Fibroblast of the conjunctiva (primary cell): Measurements from ENCODE around the gene CRACR2A.
A peak's percentile ranks its signal among the peaks of the same experiment; 100 is the strongest.

Source experiments
- DNase-seq: peaks from one replicate; pipeline ENCODE4 v3.0.0-alpha.2; 2010; ENCODE audit warnings: low read depth

The CRACR2A gene

DNA sequence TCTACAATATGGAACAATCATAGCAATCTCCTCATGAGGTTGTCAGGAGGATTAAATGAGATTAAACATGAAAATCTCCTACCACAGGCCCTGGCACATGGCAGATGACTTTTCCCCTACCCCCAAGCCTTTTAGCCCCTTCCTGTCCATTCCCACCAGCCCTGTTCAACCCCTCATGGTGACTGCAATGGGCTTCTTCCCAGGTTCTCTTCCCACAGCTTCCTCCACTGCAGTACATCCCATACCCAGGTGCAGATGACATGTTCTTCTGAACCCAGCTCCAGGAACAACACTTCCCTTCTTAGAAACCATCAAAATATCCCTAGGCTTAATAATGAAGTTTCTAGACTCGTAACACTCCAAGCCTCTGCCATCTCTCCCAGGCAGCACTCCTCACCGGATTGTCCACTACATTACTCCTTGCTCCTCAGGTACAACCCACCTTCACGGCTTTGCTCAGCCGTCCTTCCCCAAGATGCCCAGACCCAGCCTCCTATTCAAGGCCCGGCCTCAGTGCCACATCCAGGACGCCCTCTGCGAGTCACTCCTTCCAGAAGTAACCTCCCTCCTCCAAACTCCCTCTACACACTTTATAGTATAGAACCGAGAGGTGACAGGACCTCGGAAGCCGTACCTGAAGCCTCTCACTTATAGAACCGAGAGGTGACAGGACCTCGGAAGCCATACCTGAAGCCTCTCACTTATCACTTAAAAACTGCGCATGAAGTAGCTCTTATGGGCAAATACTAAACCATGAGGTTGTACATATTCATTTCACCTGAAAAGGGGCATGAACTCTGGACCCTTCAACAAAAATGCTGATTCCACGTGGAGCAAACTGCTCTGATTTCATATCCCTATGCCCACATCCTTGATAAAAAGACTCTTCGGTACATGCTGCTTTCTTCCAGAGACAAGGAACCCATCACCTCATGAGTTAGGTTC lies 1.5 kb downstream of the CRACR2A start:
- no peak for DNase-seq

DNA sequence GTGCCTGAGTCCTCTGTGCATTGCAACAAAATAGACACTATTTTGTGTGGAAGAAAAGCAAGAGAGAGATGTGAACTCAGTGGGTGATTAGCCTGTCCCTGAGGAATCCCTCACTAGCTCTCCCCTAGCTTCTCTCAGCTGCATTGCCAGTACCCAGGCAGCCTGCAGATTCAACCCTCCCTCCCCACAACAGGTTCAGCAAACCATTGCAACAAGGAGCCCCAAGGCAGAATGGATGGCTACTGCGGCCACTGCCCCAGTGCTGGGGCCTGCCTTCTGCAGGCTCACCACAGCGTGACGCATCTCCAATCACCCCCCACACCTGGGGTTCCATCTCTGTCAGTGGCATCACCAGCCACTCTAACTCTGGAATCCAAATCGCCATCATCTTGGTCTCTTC lies 2.3 kb downstream of the CRACR2A start:
- DNase-seq = no peak

DNA sequence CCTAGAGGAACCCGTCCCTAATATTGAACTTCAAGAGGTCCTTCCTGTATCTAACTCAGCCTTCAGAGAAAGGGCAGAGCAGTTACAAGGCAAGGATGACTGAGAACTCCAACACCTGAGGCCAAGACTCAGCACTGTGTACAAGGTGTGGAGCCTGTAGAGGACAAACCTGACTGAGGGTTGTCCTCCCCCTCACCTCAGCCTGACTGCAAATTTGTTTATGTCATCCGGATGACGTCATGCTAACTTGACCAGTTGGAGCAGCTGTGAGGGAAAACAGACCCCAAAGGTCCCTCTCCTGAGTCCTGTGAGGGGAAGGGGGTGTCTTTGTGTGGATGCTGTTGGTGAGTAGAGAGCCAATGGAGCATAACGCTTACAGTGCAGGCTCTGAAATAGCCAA lies 4.3 kb downstream of the CRACR2A start:
- no peak for DNase-seq

DNA sequence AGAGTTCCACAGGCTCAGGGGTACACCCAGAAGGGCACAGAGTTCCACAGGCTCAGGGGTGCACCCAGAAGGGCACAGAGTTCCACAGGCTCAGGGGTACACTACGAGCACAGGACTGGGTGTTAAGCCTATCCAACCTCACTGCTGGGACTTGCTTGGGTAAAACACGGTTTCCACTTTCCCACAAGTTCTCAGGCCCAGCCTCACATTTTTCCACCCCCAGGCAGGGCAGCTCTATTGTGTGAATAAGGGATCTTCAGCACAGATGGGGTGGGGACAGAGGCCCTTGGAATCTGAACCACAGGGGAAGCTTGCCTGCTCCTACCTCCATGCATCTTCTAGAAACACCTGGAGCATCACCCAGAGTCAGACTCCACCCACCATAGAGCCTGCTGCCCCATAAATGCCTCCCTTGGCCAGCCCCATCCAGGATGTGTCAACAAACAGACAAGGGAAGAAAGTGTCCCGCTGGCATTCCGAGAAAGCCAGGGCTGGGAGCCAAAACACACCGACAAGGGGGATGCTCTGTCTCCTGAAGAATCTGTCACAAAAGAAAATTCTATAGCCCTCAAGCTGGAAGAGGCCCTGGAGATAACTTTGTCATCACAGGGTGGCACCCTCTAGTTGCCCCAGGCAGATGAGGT lies 4.8 kb downstream of the CRACR2A start:
- DNase-seq = no peak

DNA sequence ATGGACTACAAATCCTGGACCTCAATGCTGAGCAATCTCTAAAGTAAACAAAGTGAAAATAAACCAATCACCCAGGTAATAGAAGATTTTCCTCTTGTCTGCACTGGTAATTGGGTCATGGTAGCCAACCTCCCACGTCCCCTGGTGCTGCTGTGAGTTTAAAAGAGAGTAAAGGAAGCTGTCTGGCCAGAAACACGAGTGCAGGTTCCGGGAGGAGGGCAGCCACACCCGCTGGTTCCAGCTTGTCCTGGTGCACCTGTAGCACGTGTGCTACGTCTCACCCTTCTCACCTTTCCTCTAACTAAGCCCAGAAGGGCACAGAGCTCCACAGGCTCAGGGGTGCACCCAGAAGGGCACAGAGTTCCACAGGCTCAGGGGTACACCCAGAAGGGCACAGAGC lies 5.4 kb downstream of the CRACR2A start:
- no peak for DNase-seq

DNA sequence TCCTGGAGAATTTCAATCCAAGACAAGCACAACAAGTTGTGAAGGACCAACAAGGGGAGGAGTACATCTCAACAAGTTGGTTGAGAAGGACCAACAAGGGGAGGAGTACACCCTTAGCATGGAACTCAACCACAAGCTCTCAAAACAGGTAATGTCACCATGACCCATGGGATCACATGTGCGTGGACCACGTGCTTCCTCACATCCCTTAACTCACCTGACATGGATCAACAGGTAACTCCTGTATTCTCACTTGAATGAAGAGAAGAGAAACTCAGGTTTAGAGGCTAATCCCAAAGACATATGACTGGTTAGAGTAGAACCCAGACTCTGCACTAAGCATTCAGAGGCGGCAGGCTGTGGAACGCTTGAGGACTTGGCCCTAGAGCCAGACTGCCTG lies 6.2 kb downstream of the CRACR2A start:
- no peak for DNase-seq

DNA sequence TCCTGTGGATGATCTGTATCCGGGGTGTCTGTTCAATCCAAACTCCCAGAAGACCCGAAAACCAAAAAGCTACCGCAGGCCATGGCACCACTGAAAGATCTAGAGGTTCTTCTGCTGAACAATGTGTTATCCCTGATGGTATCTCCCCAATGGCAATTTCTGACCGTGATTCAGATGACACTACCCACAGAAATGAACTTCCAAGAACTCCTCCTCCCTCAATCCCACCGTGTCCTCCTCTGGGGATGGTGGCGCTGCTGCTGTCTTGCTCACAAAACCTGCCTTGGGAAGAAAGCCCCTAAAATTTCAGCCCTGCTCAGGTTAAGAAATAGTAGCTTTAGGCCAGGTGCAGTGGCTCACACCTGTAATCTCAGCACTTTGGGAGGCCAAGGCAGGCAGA lies 7.8 kb downstream of the CRACR2A start:
- no peak for DNase-seq

DNA sequence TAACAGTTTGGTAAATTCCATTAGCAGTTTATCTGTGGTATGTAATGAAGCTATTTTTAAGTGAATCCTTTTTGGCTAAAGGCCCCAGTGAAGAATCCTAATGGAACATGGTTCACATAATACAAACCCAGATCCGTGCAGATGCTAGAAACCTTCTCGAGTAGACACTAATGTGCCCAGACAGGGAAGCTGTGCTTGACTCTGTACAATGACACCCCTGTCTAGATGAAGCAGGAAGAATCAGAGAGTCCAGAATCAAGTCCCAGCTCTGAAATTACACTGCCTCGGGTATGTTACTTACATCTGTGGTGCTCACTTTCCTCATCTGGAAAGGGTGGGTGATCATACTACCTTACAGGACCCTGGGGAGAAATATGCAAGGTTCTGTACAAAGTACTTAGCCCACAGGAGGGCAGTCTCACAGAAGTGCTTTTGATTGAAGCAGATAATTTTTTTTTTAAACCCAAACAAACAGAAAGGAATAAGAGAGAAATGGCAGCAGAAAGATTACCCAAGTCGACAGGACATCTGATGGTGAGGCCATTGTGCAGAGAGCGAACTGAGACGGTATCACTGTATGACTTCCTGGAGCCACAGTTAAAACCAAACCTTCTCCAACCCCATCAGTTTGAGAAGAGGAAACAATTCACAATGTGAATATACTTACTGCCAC lies 8.5 kb downstream of the CRACR2A start:
- no peak for DNase-seq

DNA sequence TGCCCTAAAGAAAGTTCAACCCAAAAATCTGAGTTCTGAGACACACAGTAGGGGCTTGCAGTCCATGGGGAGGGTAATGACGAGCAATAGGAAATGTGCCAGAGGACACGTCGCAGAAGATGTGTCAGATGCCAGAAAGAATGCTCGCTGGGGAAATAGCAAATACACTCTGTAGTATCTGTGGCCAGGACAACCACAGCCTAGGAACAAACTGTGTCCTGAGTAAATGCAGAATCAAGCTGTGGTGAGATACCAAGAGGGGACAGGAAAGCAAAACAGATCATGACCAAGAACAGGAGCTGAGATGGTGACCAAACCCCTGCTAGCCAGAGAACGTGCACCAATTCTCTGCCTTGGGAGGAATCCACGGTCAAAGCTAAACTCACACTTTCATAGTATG lies 9.1 kb downstream of the CRACR2A start:
- DNase-seq = no peak

DNA sequence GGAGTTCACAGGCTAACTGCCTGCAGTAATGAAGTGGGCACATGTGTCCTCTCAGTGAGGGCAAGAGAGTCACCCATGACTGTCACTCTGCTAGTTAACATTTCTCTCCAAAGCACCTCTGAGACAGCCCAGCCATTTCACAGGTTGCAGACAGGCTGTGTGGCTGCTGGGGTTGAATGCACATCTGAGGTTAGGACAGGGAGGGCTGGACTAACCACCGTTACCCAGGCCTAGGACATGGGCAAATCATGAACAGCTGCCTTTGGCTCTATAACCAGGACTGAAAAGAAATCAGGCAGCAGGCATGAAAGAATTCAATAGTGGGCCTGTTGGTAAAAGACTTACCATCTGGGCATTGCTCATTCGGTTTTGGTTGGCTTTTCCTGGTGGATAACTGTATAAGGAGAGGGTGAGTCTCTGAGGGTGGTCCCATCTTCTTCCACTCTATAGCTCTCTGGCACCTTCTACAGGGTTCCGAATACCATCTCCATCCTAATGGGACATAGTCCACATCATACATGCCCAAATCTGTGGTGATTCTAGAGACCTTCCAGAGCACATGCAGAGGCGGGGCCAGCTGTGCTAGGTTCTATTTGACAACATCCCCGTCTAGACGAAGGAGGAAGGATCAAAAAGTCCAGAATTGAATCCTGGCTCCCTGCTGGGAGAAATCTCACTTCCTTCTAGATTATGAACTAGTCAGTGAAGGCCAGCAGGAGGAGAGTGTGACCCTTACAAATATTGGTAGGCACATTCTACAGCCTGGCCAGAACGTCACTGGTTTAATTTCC lies 10.8 kb downstream of the CRACR2A start:
- DNase-seq = no peak

DNA sequence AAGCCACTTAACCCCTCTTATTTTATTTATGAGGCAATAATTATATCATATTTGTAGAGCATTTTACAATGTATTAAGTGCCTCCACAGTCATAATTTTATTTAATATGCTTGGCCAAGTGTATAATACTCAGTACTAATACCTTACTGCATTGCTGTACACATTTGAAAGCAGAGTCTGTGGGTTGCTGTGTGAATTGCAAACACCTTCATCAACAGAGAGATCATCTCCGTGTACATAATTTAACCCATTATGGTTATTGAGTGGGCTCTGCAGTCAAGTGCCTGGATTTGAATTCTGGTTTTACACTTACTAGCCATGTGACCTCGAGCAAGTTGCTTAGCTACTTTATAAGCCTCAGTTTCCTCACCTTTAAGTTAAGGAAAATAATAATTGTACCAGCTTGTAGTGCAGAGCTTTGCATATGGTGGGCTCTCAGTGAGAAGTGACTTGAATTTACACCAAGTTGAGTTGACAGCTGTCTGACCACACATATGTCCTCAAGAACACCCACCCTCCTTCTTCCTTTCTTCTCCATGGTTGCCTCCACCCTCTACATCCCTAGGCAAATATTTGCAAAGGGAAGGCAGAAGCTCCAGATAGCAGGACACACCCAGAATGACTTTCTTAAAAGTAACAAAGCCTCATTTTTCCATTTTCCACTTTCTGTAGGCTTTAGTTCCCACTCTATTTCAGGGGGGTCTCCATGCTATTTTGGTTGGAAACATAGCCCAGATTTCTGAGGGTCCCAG lies 12.3 kb downstream of the CRACR2A start:
- DNase-seq = no peak

DNA sequence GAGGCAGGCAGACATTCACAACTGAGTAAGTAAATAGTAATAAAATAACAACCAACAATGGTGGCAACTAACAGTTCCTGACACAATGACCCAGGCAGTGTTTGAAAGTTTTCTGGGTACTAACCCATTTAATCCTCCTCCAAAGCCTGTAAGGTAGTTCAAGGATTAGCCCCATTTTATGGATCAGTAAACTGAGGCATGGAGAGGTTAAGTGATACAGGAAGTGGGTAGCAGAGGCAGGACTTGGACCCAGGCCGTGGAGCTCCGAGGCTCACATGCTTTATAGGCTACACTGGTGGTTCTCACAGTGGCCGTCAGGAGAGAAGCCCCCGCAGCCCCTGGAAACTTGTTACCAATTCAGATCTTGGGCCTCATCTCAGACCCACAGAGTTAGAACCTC lies 17.5 kb downstream of the CRACR2A start:
- no peak for DNase-seq

DNA sequence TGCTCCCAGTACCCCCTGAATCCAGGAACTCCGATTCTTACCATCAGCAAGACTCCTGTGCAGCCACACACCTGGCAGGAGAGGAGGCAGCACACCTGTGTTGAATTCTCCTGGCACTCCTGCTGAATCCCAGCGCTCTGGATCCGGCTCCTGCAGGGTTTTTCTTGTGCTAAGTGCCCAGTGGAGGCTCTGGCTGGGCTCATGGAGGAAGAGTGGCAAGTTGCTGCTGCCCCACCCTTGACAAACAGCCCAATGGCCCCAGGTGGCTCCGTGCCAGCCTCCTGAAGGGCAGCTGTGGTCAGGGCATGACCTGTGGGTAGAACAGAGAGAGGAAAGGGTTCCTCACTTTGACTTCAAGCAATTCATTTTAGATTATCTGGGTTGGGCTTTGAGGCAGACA lies 20.0 kb downstream of the CRACR2A start:
- no peak for DNase-seq

DNA sequence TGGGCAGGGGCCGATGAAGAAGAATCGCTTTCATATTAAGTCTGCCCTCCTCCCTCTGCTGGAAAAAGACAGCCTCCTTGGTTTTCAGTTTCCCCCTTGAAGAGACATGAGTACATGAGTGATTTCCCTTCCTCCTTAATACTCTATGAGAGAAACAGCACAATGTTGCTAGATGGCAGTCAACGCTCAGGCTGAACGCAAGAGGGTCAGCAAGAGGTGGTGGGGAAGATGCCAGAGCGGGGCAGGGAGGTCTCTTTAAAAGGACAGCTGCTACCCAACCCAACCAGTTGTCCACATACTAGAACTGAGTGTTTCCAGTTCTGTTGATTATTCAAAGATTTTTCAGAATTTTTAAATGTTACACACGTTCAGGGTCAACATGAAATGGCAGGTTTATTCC lies 22.8 kb downstream of the CRACR2A start:
- DNase-seq = no peak

DNA sequence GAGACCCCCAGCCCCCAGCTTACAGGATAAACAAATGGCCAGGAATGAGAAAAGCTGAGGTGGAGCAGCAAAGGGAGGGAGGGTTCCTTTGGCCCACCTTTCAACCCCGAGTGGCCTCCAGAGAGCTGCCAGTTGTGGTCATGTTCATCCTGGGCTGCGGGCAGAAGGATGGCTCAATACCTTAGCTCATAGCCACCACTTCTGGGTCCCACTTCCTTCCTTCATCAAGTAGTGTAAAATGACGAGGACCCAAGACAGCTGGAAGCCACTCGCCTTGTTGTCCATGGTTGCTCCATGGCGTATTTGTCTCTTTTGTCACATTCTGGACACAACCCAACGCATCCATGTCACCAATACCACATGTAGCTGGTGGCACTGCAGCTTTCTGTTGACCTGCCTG lies 24.2 kb downstream of the CRACR2A start:
- DNase-seq = no peak

DNA sequence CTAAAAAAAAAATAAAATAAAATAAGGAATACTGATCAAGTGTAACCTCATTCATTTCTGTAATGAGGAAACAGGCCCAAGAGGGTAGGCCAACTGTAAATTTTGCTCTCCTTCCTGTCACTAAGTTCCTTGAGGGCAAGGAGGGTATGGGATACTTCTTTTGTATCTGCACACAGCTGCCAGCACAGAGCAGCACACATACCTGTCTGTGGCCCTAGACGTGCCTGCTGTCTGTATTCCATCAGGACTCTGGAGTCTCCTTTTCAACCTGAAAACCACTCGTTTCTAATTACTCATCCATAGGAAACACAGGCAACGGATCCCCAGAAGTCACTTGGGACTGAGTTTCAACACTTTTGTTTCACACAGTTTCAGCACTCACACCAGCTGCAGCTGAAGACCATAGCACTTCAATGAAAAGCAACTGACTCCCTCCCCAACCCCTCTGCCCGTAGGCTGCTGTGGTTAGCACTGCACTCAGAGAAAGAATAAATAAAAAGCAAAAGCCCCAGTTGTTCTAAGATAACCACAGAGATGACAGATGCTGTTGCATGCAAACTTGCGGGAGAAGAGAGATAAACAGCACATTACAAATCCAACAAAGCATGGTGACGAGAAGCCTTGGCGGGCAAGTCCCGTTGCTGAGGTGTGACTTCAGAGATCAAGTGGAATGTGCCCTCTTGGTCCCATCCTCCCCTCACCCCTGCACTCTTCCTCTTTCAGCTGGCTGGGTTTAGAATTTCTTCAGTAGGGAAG lies 24.9 kb downstream of the CRACR2A start:
- DNase-seq = peak; percentile 38

DNA sequence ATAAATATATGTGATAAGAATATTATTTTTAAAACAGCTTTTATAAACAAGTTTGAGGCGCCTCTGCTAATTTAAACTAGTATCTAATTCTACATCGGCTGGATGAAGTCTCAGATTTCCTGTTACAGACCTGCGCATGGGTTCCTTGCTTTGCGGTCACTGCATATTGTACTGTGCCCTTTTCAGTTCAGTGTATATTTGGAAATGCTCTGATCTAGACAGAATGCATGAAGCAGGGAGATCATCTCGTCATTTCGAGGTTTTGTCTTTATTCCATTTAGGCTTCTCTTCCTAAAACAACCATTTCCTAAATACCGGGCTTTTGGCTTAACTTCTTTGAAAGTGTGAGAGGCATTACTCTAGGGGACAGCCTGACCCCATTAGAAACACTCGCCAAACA lies 25.6 kb downstream of the CRACR2A start:
- DNase-seq = no peak

DNA sequence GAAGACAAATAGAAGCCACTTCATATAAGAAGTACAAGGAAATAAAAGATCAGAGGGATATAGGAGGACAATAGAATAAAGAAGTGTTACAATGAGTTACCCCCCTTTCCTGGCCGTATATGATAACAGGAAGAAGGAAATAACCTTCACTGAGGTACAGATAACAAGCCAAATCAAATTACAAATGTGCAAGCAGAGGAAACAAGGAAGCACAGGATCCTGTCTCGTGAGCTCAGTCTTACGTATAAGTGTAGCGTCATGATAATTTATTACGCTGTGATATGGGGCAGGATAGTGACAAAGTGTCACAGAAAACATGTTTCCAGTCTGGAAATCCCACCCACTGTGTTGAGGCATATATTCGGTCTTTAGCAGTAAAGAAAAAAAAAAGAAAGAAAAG lies 26.5 kb downstream of the CRACR2A start:
- no peak for DNase-seq

DNA sequence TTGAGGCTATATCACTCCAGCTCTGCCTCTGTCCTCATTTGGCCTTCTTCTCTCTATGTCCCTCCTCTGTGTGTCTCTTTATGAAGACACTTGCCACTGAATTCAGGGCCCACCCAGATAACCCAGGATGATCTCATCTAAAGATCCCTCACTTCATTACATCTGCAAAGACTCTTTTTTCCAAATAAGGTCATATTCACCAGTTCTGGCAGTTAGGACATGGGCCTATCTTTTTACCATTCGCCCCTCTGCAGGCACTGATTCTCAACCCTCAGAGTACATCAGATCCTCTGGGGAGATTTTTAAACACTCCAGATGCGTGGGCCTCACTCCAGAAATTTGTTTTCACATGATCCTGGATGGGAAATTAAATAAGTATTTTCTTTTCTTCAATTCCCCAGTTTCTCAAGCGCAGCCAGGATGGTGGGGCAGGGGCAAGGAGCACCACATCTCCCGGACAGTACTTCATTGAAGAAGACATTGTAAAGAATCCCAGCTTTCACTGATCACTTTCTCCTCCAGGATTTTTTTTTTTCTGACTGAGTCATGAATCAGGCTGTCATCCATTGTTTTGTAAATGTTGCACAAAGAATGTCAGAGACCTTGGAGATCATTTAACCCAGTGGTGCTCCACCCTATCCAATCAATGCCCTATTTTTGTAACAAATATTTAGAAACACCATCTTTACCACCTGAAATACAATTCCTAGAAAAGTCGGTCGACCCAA lies 27.4 kb downstream of the CRACR2A start:
- DNase-seq = peak; percentile 34
